ENCODE data around the gene WDR17.

DNA sequence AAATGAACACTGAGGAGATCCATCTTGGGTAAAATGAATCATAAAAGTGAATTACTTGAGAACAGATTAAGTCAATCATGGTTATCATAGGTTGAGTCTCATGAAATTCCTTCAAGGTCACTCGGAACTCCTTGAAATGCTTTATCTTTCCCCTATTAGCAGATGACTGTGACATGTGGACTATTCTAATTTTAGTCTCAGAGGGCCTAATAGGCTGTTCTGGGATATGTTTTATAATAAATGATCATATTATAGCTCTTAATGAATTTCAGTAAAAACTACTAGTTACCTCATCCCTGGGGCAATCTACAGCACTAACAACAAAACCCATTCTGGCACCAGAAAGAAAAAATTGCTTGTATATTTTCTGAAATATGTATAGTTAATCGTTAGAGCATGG is 85.1 kb downstream of the WDR17 start:
- TF ChIP-seq, protein P1, sequence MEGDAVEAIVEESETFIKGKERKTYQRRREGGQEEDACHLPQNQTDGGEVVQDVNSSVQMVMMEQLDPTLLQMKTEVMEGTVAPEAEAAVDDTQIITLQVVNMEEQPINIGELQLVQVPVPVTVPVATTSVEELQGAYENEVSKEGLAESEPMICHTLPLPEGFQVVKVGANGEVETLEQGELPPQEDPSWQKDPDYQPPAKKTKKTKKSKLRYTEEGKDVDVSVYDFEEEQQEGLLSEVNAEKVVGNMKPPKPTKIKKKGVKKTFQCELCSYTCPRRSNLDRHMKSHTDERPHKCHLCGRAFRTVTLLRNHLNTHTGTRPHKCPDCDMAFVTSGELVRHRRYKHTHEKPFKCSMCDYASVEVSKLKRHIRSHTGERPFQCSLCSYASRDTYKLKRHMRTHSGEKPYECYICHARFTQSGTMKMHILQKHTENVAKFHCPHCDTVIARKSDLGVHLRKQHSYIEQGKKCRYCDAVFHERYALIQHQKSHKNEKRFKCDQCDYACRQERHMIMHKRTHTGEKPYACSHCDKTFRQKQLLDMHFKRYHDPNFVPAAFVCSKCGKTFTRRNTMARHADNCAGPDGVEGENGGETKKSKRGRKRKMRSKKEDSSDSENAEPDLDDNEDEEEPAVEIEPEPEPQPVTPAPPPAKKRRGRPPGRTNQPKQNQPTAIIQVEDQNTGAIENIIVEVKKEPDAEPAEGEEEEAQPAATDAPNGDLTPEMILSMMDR (IDR thresholded peaks at IDR 0.05; ENCODE audit: low read depth, low read length): no peak
- no peak for TF ChIP-seq EZH2phosphoT487 (IDR thresholded peaks at IDR 0.05; ENCODE audit: low read depth)
